Esophagus muscularis mucosa (tissue), 4 donors: ENCODE data around the gene FAM193A. TPM values are rescaled to one million over a fixed set of nuclear protein-coding genes. Genes with fewer than 3 reads are reported as not detected.

Source experiments
- DNase-seq: peaks from one replicate; pipeline ENCODE4 v3.0.0-alpha.2; 2017; ENCODE audit errors: extremely low spot score
- H3K27ac ChIP-seq, 4 donors: fragments of 200-600 bp; sonication (generic); replicated peaks in 1 of 4; 1 replicate in 3 of 4; 2 replicates in 1 of 4; pipeline ENCODE4 v1.5.1; 2016 to 2019; ENCODE audit warnings: mild to moderate bottlenecking in 1 of 4
- H3K27me3 ChIP-seq, 4 donors: fragments of 200-600 bp; sonication (generic); one replicate each; pipeline versions ENCODE4 v1.5.1 to v1.6.0; 2016 to 2019
- H3K36me3 ChIP-seq, 4 donors: fragments of 200-600 bp; sonication (generic); one replicate each; pipeline ENCODE4 v1.5.1; 2016 to 2019
- H3K4me1 ChIP-seq, 4 donors: fragments of 200-600 bp; sonication (generic); one replicate each; pipeline ENCODE4 v1.5.1; 2016 to 2019
- H3K4me3 ChIP-seq, 4 donors: fragments of 200-600 bp; sonication (generic); 1 replicate in 2 of 4; 2 replicates in 2 of 4; pipeline ENCODE4 v1.5.1; 2016 to 2019; ENCODE audit warnings: mild to moderate bottlenecking in 4 of 4, moderate library complexity in 1 of 4
- H3K9me3 ChIP-seq, 4 donors: fragments of 200-600 bp; sonication (generic); 1 replicate in 3 of 4; 2 replicates in 1 of 4; pipeline ENCODE4 v1.5.1; 2016 to 2019
- EP300 ChIP-seq: sonication (generic); formaldehyde crosslinking; IDR thresholded peaks from one replicate; pipeline ENCODE4 v1.6.1; 2017; ENCODE audit warnings: antibody characterized with exemption
- POLR2A ChIP-seq: fragments of 450-650 bp; IDR thresholded peaks from one replicate; pipeline ENCODE4 v1.6.1; 2017; ENCODE audit warnings: antibody characterized with exemption, moderate library complexity, mild to moderate bottlenecking, low read depth
- POLR2AphosphoS5 ChIP-seq, 2 donors: sonication (generic); formaldehyde crosslinking; IDR thresholded peaks; one replicate each; pipeline ENCODE4 v1.6.1; 2017; ENCODE audit warnings: antibody characterized with exemption in 2 of 2
- WGBS: methylation state at CpG from one replicate; pipeline ENCODE4 v1.1.5; 2018; 5-methylcytosine and 5-hydroxymethylcytosine counted together
- intact Hi-C: fragments of 100-400 bp; cut with DNase I; formaldehyde crosslinking; loops from one replicate; pipeline ENCODE4 v1.15.1; 2023
- total RNA-seq, 4 donors: library from RNA; depleted of rRNA; stranded (reverse); fragments of >200 nt; gene quantifications; one replicate each; pipeline versions ENCODE4 v1.1.0 to v1.2.1, GENCODE V29; 2016
- TF ChIP-seq, protein P1 (sequence below), 3 experiments: fragments of 200-600 bp in 2 of 3; fragments of 450-650 bp in 1 of 3; sonication (generic) in 2 of 3; IDR thresholded peaks; one replicate each; pipeline ENCODE4 v1.5.1; 2017 to 2019; ENCODE audit warnings: antibody characterized with exemption in 3 of 3, mild to moderate bottlenecking in 2 of 3, moderate library complexity in 1 of 3

Gene FAM193A
- total RNA-seq, 4 donors from 2014 or later: 20.0 to 30.6 (median 24.6) TPM

DNA sequence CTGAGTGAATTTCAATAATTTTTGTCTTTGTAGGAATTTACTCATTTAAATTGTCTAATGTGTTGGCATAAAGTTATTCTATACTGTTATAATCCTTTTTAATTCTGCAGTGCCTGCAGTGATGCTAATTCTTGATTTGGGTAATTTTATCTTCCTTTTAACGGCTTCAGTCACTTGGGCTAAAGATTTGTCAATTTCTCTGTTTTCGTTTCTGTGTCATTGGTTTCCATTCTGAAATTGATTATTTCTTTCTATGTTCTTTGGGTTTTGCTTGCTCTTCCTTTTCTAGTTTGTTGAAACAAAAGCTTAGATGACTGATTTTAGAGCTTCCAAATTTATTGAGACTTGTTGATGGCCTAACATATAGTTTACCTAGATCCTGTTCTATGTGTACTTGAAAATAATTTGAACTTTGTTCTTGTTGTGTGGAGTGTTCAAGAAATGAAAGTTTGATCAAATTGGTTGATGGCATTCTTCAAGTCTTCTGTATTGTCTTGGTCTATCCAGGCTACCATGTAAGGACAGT, 130.3 kb downstream of the FAM193A start:
- TF ChIP-seq, protein P1, sequence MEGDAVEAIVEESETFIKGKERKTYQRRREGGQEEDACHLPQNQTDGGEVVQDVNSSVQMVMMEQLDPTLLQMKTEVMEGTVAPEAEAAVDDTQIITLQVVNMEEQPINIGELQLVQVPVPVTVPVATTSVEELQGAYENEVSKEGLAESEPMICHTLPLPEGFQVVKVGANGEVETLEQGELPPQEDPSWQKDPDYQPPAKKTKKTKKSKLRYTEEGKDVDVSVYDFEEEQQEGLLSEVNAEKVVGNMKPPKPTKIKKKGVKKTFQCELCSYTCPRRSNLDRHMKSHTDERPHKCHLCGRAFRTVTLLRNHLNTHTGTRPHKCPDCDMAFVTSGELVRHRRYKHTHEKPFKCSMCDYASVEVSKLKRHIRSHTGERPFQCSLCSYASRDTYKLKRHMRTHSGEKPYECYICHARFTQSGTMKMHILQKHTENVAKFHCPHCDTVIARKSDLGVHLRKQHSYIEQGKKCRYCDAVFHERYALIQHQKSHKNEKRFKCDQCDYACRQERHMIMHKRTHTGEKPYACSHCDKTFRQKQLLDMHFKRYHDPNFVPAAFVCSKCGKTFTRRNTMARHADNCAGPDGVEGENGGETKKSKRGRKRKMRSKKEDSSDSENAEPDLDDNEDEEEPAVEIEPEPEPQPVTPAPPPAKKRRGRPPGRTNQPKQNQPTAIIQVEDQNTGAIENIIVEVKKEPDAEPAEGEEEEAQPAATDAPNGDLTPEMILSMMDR (IDR thresholded peaks at IDR 0.05): no peak
- TF ChIP-seq POLR2A (no peak), POLR2AphosphoS5 (IDR thresholded peaks at IDR 0.05) (no peak), EP300 (no peak)
- H3K27me3 ChIP-seq: no peaks in the 10 kb centered on the region
- H3K4me1 ChIP-seq: peaks cover 0 to 68% (median 54%) of the 10 kb centered on the region in 4 donors
- peaks cover 10 to 62% (median 34%) of the 10 kb centered on the region in 4 donors for H3K36me3 ChIP-seq
- peak overlapping the region; percentile 53 to 63 (median 60) for H3K27ac ChIP-seq
- no peaks in the 10 kb centered on the region for H3K9me3 ChIP-seq
- DNase-seq: no peak
- intact Hi-C loops: no loop called here
- H3K4me3 ChIP-seq: no peak overlapping the region
- 91% methylated on average over 2 of the region's 2 CpGs for WGBS

DNA sequence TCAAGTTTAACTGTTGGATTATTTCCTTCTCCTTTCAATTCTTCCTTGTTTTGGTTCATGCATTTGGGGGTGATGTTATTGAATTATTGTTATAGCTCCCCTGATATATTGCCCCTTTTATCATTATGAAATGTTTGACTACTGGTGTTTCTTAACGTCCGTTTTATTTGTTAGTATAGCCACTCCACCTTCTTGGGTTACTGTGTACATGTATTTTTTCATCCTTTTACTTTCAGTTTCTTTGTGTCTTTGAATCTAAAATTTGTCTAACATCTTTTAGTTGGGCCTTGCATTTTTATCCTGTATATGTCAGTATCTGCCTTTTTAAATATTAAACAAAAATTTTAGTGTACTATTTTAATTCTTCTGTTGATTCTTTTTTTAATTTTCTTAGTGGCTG, 131.0 kb downstream of the FAM193A start:
- H3K4me3 ChIP-seq: no peak overlapping the region
- peaks cover 16 to 68% (median 41%) of the 10 kb centered on the region in 4 donors for H3K36me3 ChIP-seq
- H3K9me3 ChIP-seq: no peaks in the 10 kb centered on the region
- peak overlapping the region; percentile 31 to 61 (median 46) for H3K27ac ChIP-seq
- H3K27me3 ChIP-seq: no peaks in the 10 kb centered on the region
- WGBS: 24% methylated on average over 2 of the region's 2 CpGs
- DNase-seq: no peak
- peaks cover 0 to 63% (median 55%) of the 10 kb centered on the region in 4 donors for H3K4me1 ChIP-seq
- TF ChIP-seq EP300: no peak
- no peak for TF ChIP-seq POLR2AphosphoS5 (IDR thresholded peaks at IDR 0.05)
- TF ChIP-seq, protein P1 (IDR thresholded peaks at IDR 0.05): no peak
- intact Hi-C loops: no loop called here

DNA sequence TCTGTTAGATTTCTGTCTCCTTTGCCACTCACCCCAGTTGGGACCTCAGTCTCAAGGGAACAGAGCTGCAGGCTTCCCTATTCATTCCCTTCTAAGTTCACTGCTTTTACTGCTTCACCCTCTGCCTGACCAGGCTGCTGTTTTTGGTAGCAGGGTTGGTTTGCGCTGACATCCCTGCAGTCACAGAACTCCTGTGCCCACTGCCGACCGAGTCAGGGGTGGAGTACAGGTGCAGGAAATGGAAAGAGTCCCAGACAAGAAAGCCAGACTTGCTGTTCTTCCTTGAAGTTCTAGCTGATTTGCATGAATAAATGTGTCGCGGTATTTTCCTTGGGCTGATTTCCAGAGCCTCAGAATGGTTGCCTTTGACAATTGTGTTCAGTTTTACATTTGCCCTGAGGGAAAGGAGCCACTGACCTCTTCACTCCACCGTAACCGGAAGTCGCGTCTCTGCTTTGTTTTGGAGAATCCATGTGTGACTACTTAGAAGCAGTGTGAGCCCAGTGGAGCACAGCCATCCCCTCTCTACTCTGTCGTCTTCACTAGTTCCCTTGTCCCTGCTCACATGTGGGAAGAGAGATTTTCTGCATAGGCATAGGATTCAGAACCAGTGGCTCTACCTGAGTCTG, 134.9 kb downstream of the FAM193A start:
- no peak overlapping the region for H3K4me3 ChIP-seq
- H3K9me3 ChIP-seq: no peaks in the 10 kb centered on the region
- no peak overlapping the region for H3K27ac ChIP-seq
- intact Hi-C loops: no loop called here
- WGBS: 84% methylated on average over 10 of the region's 10 CpGs
- H3K27me3 ChIP-seq: no peaks in the 10 kb centered on the region
- H3K36me3 ChIP-seq: peaks cover 19 to 74% (median 45%) of the 10 kb centered on the region in 4 donors
- peaks cover 5 to 58% (median 49%) of the 10 kb centered on the region in 4 donors for H3K4me1 ChIP-seq
- DNase-seq: no peak
- no peak for TF ChIP-seq POLR2AphosphoS5 (IDR thresholded peaks at IDR 0.05)
- no peak for TF ChIP-seq EP300
- no peak for TF ChIP-seq POLR2A
- TF ChIP-seq, protein P1 (IDR thresholded peaks at IDR 0.05): no peak

DNA sequence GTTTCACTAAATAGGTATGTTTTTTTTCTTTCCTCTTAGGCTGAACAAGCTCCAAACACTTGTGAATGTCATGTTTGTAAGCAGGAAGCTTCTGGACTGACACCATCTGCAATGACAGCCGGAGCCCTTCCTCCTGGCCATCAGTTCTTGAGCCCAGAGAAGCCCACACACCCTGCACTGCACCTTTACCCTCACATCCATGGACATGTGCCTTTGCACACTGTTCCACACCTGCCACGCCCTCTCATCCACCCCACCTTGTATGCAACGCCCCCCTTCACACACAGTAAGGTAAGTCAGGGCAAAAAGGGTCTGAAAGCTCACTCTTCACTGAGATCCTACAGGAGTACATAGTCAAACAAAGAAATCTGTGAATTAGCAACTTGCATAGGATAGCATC, 135.6 kb downstream of the FAM193A start:
- H3K27ac ChIP-seq: peak overlapping the region in 1 of 4 donors; percentile 52
- DNase-seq: no peak

More for the DNA sequence above, 135.6 kb downstream of the FAM193A start:
- Histone ChIP-seq H3K9me3 (no peaks in the 10 kb centered on the region), H3K4me1 (peaks cover 5 to 57% (median 43%) of the 10 kb centered on the region in 4 donors), H3K27me3 (no peaks in the 10 kb centered on the region), H3K4me3 (no peak overlapping the region), H3K36me3 (peaks cover 19 to 81% (median 49%) of the 10 kb centered on the region in 4 donors)
- TF ChIP-seq, protein P1 (IDR thresholded peaks at IDR 0.05): no peak
- TF ChIP-seq POLR2AphosphoS5 (IDR thresholded peaks at IDR 0.05) (no peak), EP300 (no peak), POLR2A (no peak)
- 86% methylated on average over 3 of the region's 3 CpGs for WGBS
- intact Hi-C loops: no loop called here
